Prostate gland (tissue), 2 donors: ENCODE data around the gene PA2G4.

ENCODE experiments used
- CTCF ChIP-seq, 4 experiments: fragments of 200-600 bp in 2 of 4; fragments of 450-650 bp in 2 of 4; sonication (generic) in 2 of 4; IDR thresholded peaks; 1 replicate in 3 of 4; 2 replicates in 1 of 4; pipeline ENCODE4 v1.5.1; 2016 to 2019; ENCODE audit warnings: antibody characterized with exemption in 4 of 4, mild to moderate bottlenecking in 2 of 4, moderate library complexity in 2 of 4
- POLR2A ChIP-seq: fragments of 450-650 bp; IDR thresholded peaks from one replicate; pipeline ENCODE4 v1.6.1; 2016; ENCODE audit warnings: antibody characterized with exemption, mild to moderate bottlenecking
- POLR2AphosphoS5 ChIP-seq: sonication (generic); formaldehyde crosslinking; IDR thresholded peaks from one replicate; pipeline ENCODE4 v1.6.1; 2017; ENCODE audit warnings: antibody characterized with exemption

GRCh38 chr12:56159482-56160192 is 55.3 kb downstream of the PA2G4 start:
- TF ChIP-seq CTCF (IDR thresholded peaks at IDR 0.05) (no peak), POLR2A (no peak), POLR2AphosphoS5 (no peak)
